ENCODE data around the gene GPI.
"Not testable (repeated sequence)": the region's sequence is repeated elsewhere in the genome, so short reads cannot be mapped to it uniquely, and the experiment has no call there.

GPI gene

GRCh38 chr19:34364830-34365462 lies at the start of gene GPI:
GPI (plus strand) TSS chr19:34365196; CDS start chr19:34365267, 71 bp downstream.
- no peak for DNase-seq

- no peak for DNase-seq
Observed at GRCh38 chr19:34316247-34316646, 48.7 kb upstream of the GPI start.

- no peak for DNase-seq
Observed at GRCh38 chr19:34316741-34317301, 48.2 kb upstream of the GPI start.

- peak; percentile 32 for DNase-seq
Observed at GRCh38 chr19:34317311-34317927, 47.6 kb upstream of the GPI start.

- DNase-seq: no peak
Observed at GRCh38 chr19:34319230-34319585, 45.8 kb upstream of the GPI start.

- DNase-seq: no peak
Observed at GRCh38 chr19:34319785-34320184, 45.2 kb upstream of the GPI start.

- DNase-seq: no peak
Observed at GRCh38 chr19:34320277-34320676, 44.7 kb upstream of the GPI start.

GRCh38 chr19:34321735-34322134 lies 43.3 kb upstream of the GPI start:
- no peak for DNase-seq

- no peak for DNase-seq
Observed at GRCh38 chr19:34323433-34324204, 41.4 kb upstream of the GPI start.

- no peak for DNase-seq
Observed at GRCh38 chr19:34324320-34324719, 40.7 kb upstream of the GPI start.

- no peak for DNase-seq
Observed at GRCh38 chr19:34325181-34325580, 39.8 kb upstream of the GPI start.

- DNase-seq: no peak
Observed at GRCh38 chr19:34325981-34326787, 38.8 kb upstream of the GPI start.

- DNase-seq: no peak
Observed at GRCh38 chr19:34327851-34328250, 37.1 kb upstream of the GPI start.

GRCh38 chr19:34328982-34329381 lies 36.0 kb upstream of the GPI start:
- no peak for DNase-seq

- no peak for DNase-seq
Observed at GRCh38 chr19:34330116-34330515, 34.9 kb upstream of the GPI start.

- not testable (repeated sequence) for DNase-seq
Observed at GRCh38 chr19:34330596-34330995, 34.4 kb upstream of the GPI start.

- not testable (repeated sequence) for DNase-seq
Observed at GRCh38 chr19:34331596-34331995, 33.4 kb upstream of the GPI start.

- DNase-seq: no peak
Observed at GRCh38 chr19:34332027-34332760, 32.8 kb upstream of the GPI start.

- no peak for DNase-seq
Observed at GRCh38 chr19:34335914-34336313, 29.1 kb upstream of the GPI start.

GRCh38 chr19:34336781-34337271 lies 28.2 kb upstream of the GPI start:
- no peak for DNase-seq

GRCh38 chr19:34337739-34338138 lies 27.3 kb upstream of the GPI start:
- DNase-seq: no peak

All from NCI-H2029 treated with DMSO at 0.1 percent for 48 hours (cell line).